Glomerular visceral epithelial cell (primary cell): ENCODE measurements around the gene GOLGA8J.
"Not testable (repeated sequence)": the region's sequence is repeated elsewhere in the genome, so short reads cannot be mapped to it uniquely, and the experiment has no call there.

Experiments
- DNase-seq: peaks from one replicate; pipeline ENCODE4 v3.0.0-alpha.2; 2016; ENCODE audit errors: extremely low spot score

The GOLGA8J gene, protein sequence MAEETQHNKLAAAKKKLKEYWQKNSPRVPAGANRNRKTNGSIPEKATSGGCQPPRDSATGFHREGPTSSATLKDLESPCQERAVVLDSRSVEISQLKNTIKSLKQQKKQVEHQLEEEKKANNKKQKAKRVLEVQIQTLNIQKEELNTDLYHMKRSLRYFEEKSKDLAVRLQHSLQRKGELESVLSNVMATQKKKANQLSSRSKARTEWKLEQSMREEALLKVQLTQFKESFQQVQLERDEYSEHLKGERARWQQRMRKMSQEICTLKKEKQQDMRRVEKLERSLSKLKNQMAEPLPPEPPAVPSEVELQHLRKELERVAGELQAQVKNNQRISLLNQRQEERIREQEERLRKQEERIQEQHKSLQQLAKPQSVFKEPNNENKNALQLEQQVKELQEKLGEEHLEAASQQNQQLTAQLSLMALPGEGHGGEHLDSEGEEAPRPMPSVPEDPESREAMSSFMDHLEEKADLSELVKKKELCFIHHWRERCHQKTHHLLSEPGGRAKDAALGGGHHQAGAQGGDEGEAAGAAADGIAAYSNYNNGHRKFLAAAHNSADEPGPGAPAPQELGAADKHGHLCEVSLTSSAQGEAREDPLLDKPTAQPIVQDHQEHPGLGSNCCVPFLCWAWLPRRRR

DNA sequence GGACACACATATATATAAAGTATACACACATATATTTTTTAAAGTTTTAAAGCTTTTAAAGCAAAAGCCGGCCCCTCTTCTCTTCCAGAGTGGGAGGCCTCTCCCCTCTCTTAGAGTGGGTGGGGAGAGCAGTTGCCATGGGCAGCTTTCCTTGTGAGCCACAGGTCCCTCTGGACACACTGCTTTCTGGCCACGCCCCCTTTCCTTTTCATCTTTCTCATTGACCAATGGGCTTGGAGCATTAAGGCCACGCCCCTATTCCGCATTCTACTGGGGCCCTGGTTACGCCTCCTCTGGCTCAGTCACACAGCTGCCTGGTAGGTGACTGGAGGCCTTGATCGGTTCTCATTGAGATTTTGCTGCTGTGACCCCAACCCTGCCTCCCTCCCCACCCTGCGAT is at the start of gene GOLGA8J:
Gene GOLGA8J, plus strand, starts transcription at position 301 of the 400 bp plus-strand sequence. Its CDS starts 98 bp downstream, at position 399.
- DNase-seq: not testable (repeated sequence)

DNA sequence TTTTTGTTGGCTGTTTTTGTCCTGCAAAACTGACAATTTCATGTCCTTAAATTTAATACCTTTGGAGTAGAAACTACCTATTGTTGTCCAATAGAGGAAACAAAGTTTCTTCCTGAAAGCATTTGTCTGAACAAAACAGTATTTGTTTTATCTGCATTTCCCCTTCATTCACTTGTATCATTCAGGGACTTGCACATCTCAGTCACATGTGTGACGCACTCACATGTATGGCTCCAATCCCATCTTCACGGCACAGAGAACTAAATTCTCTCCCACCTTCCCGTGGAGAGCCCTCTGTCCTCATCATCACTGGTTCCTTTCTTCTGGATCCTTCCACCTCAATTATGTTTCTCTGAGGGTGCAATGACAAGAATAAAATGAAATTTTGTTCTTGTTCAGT is 49.5 kb upstream of the GOLGA8J start:
- DNase-seq: no peak

DNA sequence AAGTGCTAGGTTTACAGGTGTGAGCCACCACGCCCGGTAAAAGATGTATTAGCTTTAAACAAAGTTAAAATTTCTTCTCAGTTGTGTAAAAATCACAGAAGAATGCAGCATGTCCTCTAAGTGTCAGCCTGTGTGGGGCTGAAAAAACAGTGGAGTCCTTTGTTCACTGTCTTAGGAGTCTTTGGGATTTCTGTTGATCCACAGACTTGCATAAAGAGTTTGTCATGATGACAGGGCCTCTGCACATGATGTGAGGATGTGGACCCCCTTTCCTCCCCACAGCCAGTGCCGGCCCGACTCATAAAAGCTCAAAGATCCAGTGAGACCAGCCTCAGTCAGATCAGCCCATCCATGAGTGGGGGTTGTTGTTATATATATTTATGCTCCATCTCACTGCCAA is 49.0 kb upstream of the GOLGA8J start:
- no peak for DNase-seq

DNA sequence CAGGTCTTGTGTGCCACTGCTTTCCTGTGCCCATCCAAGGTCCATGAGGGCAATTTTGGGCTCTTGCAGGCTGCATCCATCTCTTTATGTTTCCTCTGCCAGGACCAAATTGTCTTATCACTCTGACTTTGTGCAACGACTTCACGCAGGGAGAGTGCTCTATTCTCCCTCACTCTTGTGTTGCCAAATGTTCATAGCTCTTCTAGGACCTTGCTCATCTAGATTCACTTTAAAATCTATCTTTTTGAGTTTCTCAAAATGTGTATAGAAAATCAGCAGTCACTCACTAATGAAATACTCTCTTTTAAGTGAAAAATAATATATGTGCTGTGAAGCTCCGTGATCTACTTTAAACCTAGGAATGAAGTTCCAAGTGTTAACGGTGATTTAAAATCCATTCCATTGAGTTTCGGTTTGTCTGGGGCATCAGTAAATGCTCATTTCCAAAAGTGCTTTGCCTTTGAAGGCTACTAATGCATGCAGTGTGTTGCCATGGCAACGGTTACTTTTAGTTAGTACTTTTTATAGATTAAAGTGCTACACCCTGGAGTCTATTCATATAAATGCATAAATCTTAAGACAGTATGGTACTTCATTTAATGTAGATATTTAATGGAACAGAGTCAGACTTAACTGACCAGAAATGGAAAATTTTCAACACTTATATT is 46.6 kb upstream of the GOLGA8J start:
- DNase-seq: no peak

DNA sequence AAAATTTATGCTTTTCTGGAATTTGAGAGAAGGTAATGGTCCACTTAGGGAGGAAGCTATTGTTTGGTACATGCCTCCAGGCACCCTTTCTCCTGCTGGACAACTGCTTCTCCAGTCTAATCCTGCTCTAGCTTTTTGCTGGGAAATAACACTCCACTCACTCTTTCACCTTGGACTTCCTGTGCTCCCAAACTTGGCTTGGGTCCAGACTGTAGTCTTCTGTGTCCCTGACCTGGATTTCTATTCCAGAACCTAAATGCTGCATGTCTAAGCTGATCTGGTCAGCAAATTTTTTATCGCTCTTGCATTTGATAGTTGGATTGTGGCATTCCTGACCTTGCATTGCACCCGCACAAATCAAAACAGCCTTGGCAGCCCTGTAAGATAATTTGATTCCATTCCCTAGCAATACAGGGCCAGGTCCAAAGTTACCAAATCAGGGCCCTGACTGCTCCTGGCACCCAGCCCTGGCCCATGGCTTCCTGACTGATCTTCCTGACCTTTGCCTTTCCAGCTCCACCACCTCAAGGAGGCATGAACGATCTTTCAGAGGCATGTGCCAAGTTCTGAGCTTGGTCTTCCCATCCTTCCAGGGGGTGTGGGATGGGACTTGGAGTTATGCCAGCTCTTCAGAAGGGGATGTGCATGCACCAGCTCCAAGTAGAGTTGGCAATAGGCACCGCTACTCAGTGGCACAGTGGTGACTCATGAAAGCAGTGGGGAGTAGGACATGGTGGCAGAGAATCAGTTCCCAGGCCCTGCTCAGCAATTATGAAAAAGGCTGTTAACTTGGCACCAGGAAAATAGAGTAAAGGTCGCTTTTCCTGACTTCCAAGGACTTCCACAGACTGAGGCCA is 43.9 kb upstream of the GOLGA8J start:
- DNase-seq: peak; percentile 25

DNA sequence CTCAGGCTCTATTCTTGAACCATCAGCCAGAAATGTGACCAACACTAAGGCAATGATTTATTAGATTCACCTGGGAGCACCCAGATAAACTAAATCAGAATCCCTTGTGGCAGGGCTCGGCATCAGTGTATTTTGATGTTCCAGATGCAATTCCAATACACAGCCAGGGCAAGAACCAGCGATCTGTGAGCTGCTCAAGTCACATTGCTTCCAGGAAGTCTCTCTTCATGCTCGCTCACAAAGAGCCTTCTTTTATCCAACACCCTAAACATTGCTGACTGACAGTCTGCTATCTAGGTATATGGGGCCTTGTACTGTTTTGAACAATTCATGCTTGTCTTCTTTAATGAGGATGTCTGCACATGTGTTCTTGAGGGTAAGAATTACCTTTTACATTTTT is 40.9 kb upstream of the GOLGA8J start:
- DNase-seq: no peak

DNA sequence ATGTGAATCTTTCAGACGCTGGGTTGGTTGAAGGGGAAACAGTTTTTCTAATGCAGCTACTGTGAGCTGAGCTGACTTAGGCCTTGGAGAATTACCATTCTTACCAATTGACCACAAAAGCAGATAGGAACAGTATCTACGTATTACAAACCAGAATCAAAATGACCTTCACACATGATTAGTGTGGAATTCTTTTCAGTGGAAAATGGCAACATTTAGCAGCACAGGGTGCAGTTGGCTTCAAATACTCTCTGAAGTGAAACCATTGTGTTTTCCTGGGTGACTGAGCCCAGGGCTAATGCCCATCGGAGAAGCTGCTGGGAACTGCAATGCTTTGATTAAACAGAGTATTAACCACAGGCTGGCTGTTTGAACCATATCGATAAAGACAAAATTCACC is 40.2 kb upstream of the GOLGA8J start:
- no peak for DNase-seq

DNA sequence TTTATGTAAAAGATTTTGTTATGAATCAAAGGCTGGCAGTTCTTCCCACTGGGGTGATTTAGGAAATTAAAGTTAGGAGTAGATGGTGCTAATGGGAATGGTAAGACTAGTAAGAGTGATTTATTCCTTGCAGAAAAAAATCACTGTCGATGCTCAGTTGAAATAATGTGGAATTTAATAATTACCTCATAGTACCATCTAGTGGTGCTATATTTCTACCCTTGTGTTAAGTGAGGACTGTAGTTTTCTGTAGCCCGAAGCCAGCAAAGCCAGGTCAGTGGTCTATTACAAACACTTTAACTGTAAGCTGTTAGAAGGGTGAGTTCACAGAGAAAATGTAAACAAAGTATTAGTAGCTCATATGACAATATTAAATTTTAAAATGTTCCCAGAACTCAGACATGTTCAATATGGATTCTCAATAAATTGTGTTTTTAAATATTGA is 39.5 kb upstream of the GOLGA8J start:
- peak; percentile 50 for DNase-seq

DNA sequence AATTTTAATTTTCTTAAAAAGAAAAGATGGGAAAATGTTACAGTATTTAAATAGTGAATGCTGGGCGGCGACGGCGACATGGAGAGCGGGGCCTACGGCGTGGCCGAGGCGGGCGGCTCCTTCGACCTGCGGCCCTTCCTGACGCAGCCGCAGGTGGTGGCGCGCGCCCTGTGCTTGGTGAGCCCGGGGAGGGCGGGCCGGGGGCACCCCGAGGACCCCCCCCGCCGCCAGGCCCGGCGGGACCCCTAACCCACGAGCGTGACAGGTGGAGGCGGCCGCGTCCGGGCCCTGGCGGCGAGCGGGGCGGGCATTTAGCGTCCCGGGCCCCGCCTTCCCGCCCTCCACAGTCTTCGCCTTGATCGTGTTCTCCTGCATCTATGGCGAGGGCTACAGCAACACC is 38.4 kb upstream of the GOLGA8J start:
- DNase-seq: no peak

DNA sequence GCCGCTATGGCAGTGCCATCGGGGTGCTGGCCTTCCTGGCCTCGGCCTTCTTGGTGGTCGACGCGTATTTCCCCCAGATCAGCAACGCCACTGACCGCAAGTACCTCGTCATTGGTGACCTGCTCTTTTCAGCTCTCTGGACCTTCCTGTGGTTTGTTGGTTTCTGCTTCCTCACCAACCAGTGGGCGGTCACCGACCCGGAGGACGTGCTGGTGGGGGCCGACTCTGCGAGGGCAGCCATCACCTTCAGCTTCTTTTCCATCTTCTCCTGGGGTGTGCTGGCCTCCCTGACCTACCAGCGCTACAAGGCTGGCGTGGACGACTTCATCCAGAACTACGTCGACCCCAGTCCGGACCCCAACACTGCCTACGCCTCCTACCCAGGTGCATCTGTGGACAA is 37.9 kb upstream of the GOLGA8J start:
- not testable (repeated sequence) for DNase-seq

DNA sequence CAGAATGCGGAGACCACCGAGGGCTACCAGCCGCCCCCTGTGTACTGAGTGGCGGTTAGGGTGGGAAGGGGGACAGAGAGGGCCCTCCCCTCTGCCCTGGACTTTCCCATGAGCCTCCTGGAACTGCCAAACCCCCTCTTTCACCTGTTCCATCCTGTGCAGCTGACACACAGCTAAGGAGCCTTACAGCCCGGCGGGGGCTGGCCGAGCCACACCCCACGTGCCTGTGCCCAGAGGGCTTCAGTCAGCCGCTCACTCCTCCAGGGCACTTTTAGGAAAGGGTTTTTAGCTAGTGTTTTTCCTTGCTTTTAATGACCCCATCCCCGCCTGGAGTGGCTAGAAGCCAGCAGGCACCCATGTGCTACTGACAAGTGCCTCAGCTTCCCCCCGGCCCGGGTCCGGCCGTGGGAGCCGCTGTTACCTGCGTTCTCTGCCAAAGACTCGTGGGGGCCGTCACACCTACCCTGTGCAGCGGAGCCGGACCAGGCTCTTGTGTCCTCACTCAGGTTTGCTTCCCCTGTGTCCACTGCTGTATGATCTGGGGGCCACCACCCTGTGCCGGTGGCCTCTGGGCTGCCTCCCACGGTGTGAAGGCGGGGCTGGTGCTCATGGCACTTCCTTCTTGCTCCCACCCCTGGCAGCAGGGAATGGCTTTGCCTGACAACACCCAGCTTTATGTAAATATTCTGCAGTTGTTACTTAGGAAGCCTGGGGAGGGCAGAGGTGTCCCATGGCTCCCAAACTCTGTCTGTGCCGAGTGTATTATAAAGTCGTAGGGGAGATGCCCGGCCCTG is 37.3 kb upstream of the GOLGA8J start:
- peak; percentile 28 for DNase-seq

DNA sequence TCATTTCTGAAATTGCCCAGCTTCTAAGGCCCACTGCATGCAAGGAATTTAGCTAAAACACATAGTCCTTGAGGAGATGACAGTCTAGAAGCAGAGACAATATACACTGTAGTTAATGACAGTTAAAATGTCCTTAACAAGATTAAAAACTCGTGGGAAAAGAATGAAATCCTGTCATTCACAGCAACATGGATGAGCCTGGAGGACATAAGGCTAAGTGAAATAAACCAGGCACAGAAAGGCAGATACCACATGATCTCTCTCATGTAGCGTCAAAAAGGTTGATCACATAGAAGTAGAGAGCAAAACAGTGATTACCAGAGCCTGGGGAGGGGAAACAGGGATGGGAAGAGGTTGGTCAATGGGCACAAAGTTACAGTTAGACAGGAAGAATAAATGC is 36.3 kb upstream of the GOLGA8J start:
- DNase-seq: no peak

DNA sequence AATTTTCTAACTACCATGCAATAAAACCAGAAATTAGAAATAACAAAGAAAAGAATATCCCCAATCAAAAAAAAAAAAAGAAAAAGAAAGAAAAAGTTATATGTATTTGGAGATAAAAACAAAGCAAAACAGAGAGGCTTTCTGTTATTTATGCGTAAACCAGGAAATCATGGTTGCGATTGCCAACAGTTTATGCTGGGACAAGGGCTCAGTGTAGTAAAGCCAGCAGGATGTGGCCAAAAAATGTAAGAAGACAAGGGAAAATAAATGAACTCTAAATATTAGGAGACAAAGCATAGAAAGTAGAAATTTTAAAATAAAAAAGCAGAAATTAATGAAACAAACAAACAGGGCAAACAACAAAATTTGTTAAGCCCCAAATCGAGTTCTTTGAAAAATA is 27.2 kb upstream of the GOLGA8J start:
- no peak for DNase-seq

DNA sequence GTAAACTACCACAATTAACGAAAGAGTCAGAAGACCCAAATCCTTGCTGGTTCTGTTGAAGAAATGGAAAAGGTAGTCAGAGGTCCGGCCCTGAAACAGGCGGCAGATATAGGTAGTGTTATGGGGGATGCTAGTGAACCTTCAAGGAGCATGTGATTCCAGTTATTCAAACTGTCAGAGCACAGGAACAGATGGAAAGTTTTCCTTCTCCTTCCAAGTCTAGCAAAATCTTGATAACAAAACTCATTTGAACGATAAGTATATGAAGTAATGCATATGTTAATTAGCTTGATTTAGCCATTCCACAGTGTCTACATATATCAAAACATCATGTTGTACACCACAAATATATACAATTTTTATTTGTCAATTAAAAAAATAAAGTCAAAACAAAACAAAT is 26.6 kb upstream of the GOLGA8J start:
- DNase-seq: no peak

DNA sequence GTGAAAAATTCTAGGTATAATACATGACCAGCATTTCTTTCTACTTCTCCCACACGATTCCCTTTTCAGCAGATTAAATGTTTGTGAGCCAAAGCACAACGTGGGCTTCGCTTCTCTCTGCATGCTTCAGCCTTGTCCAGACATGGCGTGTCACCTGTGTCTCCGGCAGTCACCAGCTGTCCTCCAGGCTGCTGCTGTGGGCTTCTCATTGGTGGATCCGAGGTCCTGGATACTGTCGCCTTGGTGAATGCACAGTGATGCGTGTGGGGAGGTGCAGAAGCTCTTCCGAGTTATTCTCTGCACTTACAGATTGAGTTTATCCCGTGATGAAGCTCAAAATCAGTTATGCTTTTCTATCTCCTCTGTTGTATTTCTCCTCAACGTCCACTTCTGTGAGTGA is 23.0 kb upstream of the GOLGA8J start:
- DNase-seq: no peak

DNA sequence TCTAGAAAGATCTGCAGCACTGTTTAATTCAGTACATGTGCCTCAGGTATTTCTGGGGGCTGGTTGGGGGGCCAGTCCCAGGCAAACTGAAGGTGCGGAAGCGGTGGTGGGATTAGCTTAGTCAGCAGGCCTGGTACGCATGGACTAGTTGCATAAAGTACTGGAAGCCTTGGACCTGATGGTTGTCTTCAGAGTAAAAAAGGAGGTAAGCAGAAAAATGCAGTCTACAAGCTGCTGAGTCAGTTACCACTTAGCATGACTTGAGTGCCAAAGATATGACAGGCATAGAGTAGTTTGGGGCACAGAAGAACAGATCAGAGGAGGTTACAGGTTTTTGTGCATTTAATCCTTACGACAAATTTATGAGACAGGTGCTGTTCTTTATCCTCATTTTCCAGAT is 19.9 kb upstream of the GOLGA8J start:
- DNase-seq: peak; percentile 53

DNA sequence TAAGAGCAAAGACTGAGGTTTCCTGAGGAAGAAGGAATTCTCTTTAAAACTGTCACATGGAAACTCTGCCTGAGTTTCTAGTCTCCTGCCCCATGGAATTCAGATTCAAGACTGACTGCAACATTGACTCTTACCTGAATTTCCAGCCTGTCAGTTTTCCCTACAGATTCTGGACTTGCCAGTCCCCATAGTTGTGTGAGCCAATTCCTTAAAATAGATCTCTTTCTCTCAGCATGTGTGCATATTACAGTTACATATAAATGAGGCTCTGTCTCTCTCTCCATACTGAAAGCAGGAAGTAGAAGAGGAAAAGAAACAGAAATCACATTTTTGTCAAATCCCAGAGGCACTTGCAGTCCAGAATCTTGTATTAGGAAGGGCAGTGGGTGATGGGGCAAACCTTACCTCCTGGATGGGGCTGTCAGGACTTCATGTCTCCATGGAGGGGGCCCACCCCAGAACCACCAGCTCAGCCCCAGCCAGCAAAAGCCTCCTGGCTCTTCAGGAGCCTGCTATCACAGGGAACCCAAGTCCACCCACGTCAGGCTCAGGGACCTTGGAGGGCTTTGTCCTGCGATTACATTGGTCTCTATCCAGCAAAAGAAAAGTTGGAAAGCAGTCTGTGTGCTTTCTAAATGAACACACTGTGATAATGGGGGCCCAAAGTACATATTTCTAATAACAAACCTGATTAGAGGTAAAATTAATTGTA is 18.8 kb upstream of the GOLGA8J start:
- no peak for DNase-seq

DNA sequence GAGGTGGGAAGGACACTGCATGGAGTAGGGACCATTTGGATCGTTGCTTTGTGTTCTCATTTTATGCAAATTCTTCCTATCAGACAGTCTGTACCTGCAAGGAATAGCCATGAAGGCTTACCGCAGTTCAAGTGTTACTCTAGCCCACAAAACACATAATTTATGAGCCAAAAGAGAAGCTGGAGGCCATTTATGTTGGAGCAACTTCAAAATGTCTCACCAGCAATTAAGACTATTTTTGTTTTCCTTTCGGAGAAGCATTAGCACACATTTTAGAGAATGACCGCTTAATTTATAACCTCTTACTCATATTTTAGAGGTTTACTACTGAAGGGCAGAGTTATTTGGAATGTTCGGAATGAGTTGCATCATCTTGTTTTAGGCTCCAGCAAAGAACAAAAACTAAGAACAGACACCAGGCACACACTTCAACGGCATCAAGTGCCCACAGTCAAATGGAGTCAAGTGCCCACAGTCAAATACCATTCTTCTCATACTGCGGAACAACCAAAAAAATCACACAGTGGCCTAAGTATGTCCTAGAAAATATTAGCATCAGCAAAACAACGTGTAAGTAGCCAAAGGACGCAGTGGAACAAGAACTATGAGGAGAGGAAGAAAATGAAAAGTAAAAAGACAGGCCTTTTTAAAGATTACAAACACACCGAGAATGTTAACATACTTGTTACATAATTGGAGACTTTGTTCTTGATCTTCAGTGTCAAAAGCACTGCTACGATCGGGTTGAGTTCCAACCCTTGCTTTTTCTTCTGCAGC is 17.5 kb upstream of the GOLGA8J start:
- peak; percentile 89 for DNase-seq

DNA sequence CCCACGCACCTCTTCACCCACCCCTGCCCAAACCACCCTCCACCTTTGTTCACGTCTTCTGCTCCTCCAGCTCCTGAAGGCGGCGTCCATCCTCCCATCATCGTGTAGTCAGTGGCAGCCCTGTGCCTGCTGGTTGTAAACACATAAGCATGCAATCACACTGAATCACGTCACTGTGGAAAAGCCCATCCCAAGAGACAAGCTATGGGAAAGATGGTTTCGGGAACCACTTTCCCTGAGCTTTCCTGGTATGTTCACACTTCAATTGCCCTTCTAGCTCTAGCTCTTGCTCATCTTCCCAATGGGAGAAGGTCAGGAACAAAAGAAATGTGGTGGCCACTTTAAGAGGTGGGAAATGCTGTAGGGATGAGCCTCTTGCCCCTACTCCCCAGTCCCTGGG is 14.4 kb upstream of the GOLGA8J start:
- no peak for DNase-seq

DNA sequence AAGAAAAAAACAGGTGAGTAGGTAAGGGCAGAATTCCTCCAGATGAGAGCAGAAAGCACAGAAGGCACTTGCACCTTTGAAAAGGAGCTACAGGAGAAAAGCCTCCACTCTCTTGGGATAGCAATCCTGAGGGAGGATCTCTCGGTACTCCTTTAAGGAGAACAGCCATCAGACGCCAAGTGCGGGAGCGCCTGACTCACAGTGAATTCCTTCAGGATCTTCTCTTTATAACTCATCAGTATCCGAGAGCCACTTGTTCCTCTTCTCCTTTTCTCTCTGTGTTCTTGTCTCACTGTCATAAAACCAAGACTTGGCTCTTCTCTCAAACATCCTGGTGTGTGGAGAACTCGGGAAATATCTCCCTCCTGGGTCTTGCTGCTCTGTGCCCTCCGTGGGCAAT is 10.1 kb upstream of the GOLGA8J start:
- DNase-seq: no peak
